Astrocyte (in vitro differentiated cells and primary cell): ENCODE data around the gene MAP2K2.

Source experiments
- CTCF ChIP-seq: IDR thresholded peaks from 2 replicates; pipeline ENCODE4 v1.5.1; 2011; ENCODE audit warnings: low read depth, mild to moderate bottlenecking, inconsistent platforms, low read length, moderate library complexity; ENCODE audit not compliant: insufficient read depth
- EZH2 ChIP-seq: IDR thresholded peaks from 2 replicates; pipeline ENCODE4 v1.6.1; 2012; ENCODE audit warnings: mild to moderate bottlenecking, low read length, inconsistent platforms; ENCODE audit not compliant: insufficient read depth

- no peak for TF ChIP-seq CTCF
- TF ChIP-seq EZH2, result no peak
Observed at GRCh38 chr19:4088975-4089374, 34.9 kb downstream of the MAP2K2 start.
